Ishikawa (cell line): Measurements from ENCODE around the gene PPP2R2D.

ENCODE experiments used
- CEBPB ChIP-seq: IDR thresholded peaks from 2 replicates; pipeline ENCODE4 v1.6.1; 2012
- CREB1 ChIP-seq: IDR thresholded peaks from 2 replicates; pipeline ENCODE4 v1.6.1; 2012; ENCODE audit warnings: low read depth
- EGR1 ChIP-seq: IDR thresholded peaks from 2 replicates; pipeline ENCODE4 v1.6.1; 2012
- EP300 ChIP-seq: IDR thresholded peaks from 2 replicates; pipeline ENCODE4 v1.6.1; 2012; ENCODE audit warnings: borderline replicate concordance
- FOXM1 ChIP-seq: IDR thresholded peaks from 2 replicates; pipeline ENCODE4 v1.6.1; 2012; ENCODE audit warnings: low read depth, borderline replicate concordance
- MAX ChIP-seq: IDR thresholded peaks from 2 replicates; pipeline ENCODE4 v1.6.1; 2012
- NFIC ChIP-seq: IDR thresholded peaks from 2 replicates; pipeline ENCODE4 v1.6.1; 2012
- RAD21 ChIP-seq: IDR thresholded peaks from 2 replicates; pipeline ENCODE4 v1.6.1; 2012; ENCODE audit warnings: low read depth
- REST ChIP-seq: IDR thresholded peaks from 2 replicates; pipeline ENCODE4 v1.6.1; 2012; ENCODE audit warnings: low read depth, mild to moderate bottlenecking
- TAF1 ChIP-seq: IDR thresholded peaks from 2 replicates; pipeline ENCODE4 v1.6.1; 2012; ENCODE audit warnings: low read depth, mild to moderate bottlenecking
- TCF12 ChIP-seq: IDR thresholded peaks from 2 replicates; pipeline ENCODE4 v1.6.1; 2012; ENCODE audit warnings: low read depth
- TEAD4 ChIP-seq: IDR thresholded peaks from 2 replicates; pipeline ENCODE4 v1.6.1; 2012
- USF1 ChIP-seq: IDR thresholded peaks from 2 replicates; pipeline ENCODE4 v1.6.1; 2012
- YY1 ChIP-seq: IDR thresholded peaks from 2 replicates; pipeline ENCODE4 v1.6.1; 2012; ENCODE audit warnings: low read depth
- ZBTB7A ChIP-seq: IDR thresholded peaks from 2 replicates; pipeline ENCODE4 v1.6.1; 2012; ENCODE audit warnings: low read depth

PPP2R2D gene

GRCh38 chr10:131929122-131929845 is 28.5 kb downstream of the PPP2R2D start:
- no peak for TF ChIP-seq YY1
- no peak for TF ChIP-seq ZBTB7A
- no peak for TF ChIP-seq RAD21
- no peak for TF ChIP-seq TEAD4
- no peak for TF ChIP-seq EGR1
- no peak for TF ChIP-seq CREB1
- no peak for TF ChIP-seq MAX
- no peak for TF ChIP-seq EP300
- no peak for TF ChIP-seq REST
- TF ChIP-seq NFIC, result no peak
- no peak for TF ChIP-seq TAF1
- no peak for TF ChIP-seq CEBPB
- no peak for TF ChIP-seq TCF12
- TF ChIP-seq FOXM1, result no peak
- TF ChIP-seq USF1, result no peak

- TF ChIP-seq TAF1 (no peak), CREB1 (no peak), FOXM1 (no peak), TEAD4 (no peak), CEBPB (no peak), TCF12 (no peak), ZBTB7A (no peak), USF1 (no peak), RAD21 (no peak), EGR1 (no peak), YY1 (no peak), EP300 (no peak)
Observed at GRCh38 chr10:131930150-131930549, 29.3 kb downstream of the PPP2R2D start.

GRCh38 chr10:131930586-131931330 is 29.9 kb downstream of the PPP2R2D start:
- TF ChIP-seq TEAD4 (no peak), REST (no peak), EGR1 (no peak), USF1 (no peak), CEBPB (no peak), RAD21 (no peak), YY1 (no peak), TAF1 (no peak), ZBTB7A (no peak), CREB1 (no peak), MAX (no peak), FOXM1 (no peak), TCF12 (no peak), NFIC (no peak), EP300 (no peak)

GRCh38 chr10:131931981-131932380 is 31.2 kb downstream of the PPP2R2D start:
- TF ChIP-seq NFIC, result no peak
- TF ChIP-seq MAX, result no peak
- TF ChIP-seq EGR1, result no peak
